Right lobe of liver (tissue), 6 donors: ENCODE measurements around the gene LRRC2. TPM values are rescaled to one million over a fixed set of nuclear protein-coding genes. Genes with fewer than 3 reads are reported as not detected.

Experiments
- ATAC-seq, 4 donors: fragments of 200-7000 bp; cut with Tn5 transposase; one replicate each; pipeline ENCODE4 v1.9.1; 2020; ENCODE audit warnings: mild to moderate bottlenecking in 4 of 4, moderate library complexity in 4 of 4
- DNase-seq, 3 donors: peaks; one replicate each; pipeline ENCODE4 v3.0.0-alpha.2; 2020
- H3K27ac ChIP-seq, 3 donors: fragments of 200-600 bp; one replicate each; pipeline ENCODE4 v1.8.0; 2022
- H3K27me3 ChIP-seq, 2 donors: fragments of 200-600 bp; one replicate each; pipeline ENCODE4 v1.8.0; 2022
- H3K36me3 ChIP-seq, 4 donors: fragments of 200-600 bp; sonication (generic) in 1 of 4; one replicate each; pipeline versions ENCODE4 v1.5.1 to v1.8.0; 2017 to 2022; ENCODE audit warnings: control low read depth in 1 of 4
- H3K4me1 ChIP-seq, 4 donors: fragments of 200-600 bp; sonication (generic) in 1 of 4; one replicate each; pipeline versions ENCODE4 v1.5.1 to v1.8.0; 2017 to 2022; ENCODE audit warnings: control low read depth in 1 of 4
- H3K4me3 ChIP-seq, 3 donors: fragments of 200-600 bp; one replicate each; pipeline ENCODE4 v1.8.0; 2022
- H3K9me3 ChIP-seq, 4 donors: fragments of 200-600 bp; sonication (generic) in 1 of 4; one replicate each; pipeline versions ENCODE4 v1.5.1 to v1.8.0; 2017 to 2022; ENCODE audit warnings: control low read depth in 1 of 4
- POLR2A ChIP-seq: fragments of 450-650 bp; IDR thresholded peaks from one replicate; pipeline ENCODE4 v1.6.1; 2017; ENCODE audit warnings: antibody characterized with exemption, mild to moderate bottlenecking
- WGBS: methylation state at CpG from one replicate; pipeline ENCODE4 v1.1.6; 2018; ENCODE audit warnings: low coverage, low lambda C conversion rate; ENCODE audit not compliant: insufficient coverage; ENCODE audit errors: missing lambda C conversion rate; 5-methylcytosine and 5-hydroxymethylcytosine counted together
- intact Hi-C, 2 donors: fragments of 100-400 bp; cut with DNase I; formaldehyde crosslinking; loops; one replicate each; pipeline versions ENCODE4 v1.11.2 to v1.14.1; 2022
- total RNA-seq, 6 experiments: library from RNA; depleted of rRNA in 2 of 6; stranded (reverse); fragments of >200 nt in 2 of 6; fragmentation: NEBNext Ultra II Directional in 3 of 6; extraction: Animal tissue kit (Norgen Biotek cat#: 25700) in 3 of 6; gene quantifications; one replicate each; pipeline versions ENCODE4 v1.1.0 to v1.2.4, GENCODE V29; 2016 to 2023
- TF ChIP-seq, protein P1 (sequence below), 4 donors: fragments of 200-600 bp in 3 of 4; fragments of 450-650 bp in 1 of 4; IDR thresholded peaks; one replicate each; pipeline versions ENCODE4 v1.5.1 to v1.8.0; 2016 to 2022; ENCODE audit warnings: antibody characterized with exemption in 4 of 4, mild to moderate bottlenecking in 2 of 4
- donor health status: DM: no; HTN: yes; CAD: no.
- donor health status: DM: no; HTN: no; CAD: no.
- donor health status: DM: no; HTN: no; CAD: no.
- donor health status: DM: no; HTN: yes; CAD: no.
- donor health status: DM: no; HTN: yes; CAD: no.

Gene LRRC2
- total RNA-seq, 6 experiments from 2014 or later, result 4.3 to 8.9 (median 6.1) TPM

- 79% methylated on average over 11 of the region's 17 CpGs for WGBS
- intact Hi-C loops, result no loop called here
- no peaks in the 10 kb centered on the region for H3K27me3 ChIP-seq
- H3K36me3 ChIP-seq, result no peaks in the 10 kb centered on the region
- ATAC-seq, result no peak
- no peak overlapping the region for H3K4me3 ChIP-seq
- DNase-seq, result no peak
- H3K9me3 ChIP-seq, result no peaks in the 10 kb centered on the region
- H3K27ac ChIP-seq, result no peak overlapping the region
- H3K4me1 ChIP-seq, result no peaks in the 10 kb centered on the region
- TF ChIP-seq, protein P1, sequence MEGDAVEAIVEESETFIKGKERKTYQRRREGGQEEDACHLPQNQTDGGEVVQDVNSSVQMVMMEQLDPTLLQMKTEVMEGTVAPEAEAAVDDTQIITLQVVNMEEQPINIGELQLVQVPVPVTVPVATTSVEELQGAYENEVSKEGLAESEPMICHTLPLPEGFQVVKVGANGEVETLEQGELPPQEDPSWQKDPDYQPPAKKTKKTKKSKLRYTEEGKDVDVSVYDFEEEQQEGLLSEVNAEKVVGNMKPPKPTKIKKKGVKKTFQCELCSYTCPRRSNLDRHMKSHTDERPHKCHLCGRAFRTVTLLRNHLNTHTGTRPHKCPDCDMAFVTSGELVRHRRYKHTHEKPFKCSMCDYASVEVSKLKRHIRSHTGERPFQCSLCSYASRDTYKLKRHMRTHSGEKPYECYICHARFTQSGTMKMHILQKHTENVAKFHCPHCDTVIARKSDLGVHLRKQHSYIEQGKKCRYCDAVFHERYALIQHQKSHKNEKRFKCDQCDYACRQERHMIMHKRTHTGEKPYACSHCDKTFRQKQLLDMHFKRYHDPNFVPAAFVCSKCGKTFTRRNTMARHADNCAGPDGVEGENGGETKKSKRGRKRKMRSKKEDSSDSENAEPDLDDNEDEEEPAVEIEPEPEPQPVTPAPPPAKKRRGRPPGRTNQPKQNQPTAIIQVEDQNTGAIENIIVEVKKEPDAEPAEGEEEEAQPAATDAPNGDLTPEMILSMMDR (IDR thresholded peaks at IDR 0.05), result no peak
Measured at GRCh38 chr3:46544771-46545503, 21.2 kb downstream of the LRRC2 start.

- Histone ChIP-seq H3K9me3 (no peaks in the 10 kb centered on the region), H3K4me1 (no peaks in the 10 kb centered on the region), H3K27ac (no peak overlapping the region), H3K36me3 (no peaks in the 10 kb centered on the region), H3K27me3 (no peaks in the 10 kb centered on the region), H3K4me3 (no peak overlapping the region)
- DNase-seq (no peak), ATAC-seq (no peak)
- no peak for TF ChIP-seq POLR2A
- TF ChIP-seq, protein P1 (IDR thresholded peaks at IDR 0.05), result no peak
- intact Hi-C loops, result no loop called here
- 83% methylated on average over 1 of the region's 5 CpGs for WGBS
Measured at GRCh38 chr3:46542801-46543201, 23.3 kb downstream of the LRRC2 start.

DNA sequence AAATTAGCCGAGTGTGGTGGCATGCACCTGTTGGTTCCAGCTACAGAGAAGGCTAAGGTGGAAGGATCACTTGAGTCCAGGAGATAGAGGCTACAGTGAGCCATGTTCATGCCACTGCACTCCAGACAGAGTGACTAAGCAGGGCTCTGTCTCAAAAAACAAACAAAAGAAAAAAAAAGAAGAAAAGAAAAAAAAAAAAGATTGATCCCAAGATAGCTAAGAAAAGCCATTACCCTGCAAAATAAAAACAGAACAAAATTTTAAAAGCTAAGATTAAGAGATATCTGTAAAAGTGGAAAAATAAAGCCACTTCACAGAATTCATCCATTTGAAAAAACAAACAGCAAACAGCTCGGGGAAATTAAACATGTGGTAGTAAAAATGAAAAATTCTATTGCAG, 23.8 kb downstream of the LRRC2 start:
- no peaks in the 10 kb centered on the region for H3K27me3 ChIP-seq
- H3K9me3 ChIP-seq, result no peaks in the 10 kb centered on the region
- DNase-seq (no peak), ATAC-seq (no peak)
- H3K4me3 ChIP-seq, result no peak overlapping the region
- H3K36me3 ChIP-seq, result no peaks in the 10 kb centered on the region
- 75% methylated on average over 2 of the region's 2 CpGs for WGBS
- intact Hi-C loops, result no loop called here
- H3K27ac ChIP-seq, result no peak overlapping the region
- no peak for TF ChIP-seq POLR2A
- TF ChIP-seq, protein P1 (IDR thresholded peaks at IDR 0.05), result no peak
- peaks cover 0 to 4% (median 0%) of the 10 kb centered on the region in 4 donors for H3K4me1 ChIP-seq

- H3K9me3 ChIP-seq, result no peaks in the 10 kb centered on the region
- ATAC-seq (no peak), DNase-seq (no peak)
- intact Hi-C loops, result no loop called here
- H3K27ac ChIP-seq, result no peak overlapping the region
- H3K4me1 ChIP-seq, result peaks cover 0 to 9% (median 0%) of the 10 kb centered on the region in 4 donors
- 80% methylated on average over 1 of the region's 1 CpG for WGBS
- H3K36me3 ChIP-seq, result no peaks in the 10 kb centered on the region
- H3K27me3 ChIP-seq, result no peaks in the 10 kb centered on the region
- H3K4me3 ChIP-seq, result no peak overlapping the region
- TF ChIP-seq POLR2A, result no peak
- TF ChIP-seq, protein P1 (IDR thresholded peaks at IDR 0.05), result no peak
Measured at GRCh38 chr3:46541835-46542234, 24.3 kb downstream of the LRRC2 start.
